Caco-2 (cell line): Measurements from ENCODE around the gene DPYSL5. TPM values are rescaled to one million over a fixed set of nuclear protein-coding genes. Genes with fewer than 3 reads are reported as not detected.
A peak's percentile ranks its signal among the peaks of the same experiment; 100 is the strongest.

Experiments
- BruUV-seq: library from RNA; stranded (reverse); fragments of 400-500 nt; replicated peaks from 2 replicates; lab custom pipeline; 2021; lab: Mats Ljungman, UMichigan
- CTCF ChIA-PET: fragments of 300-600 bp; sonication (Branson Sonifier 250); formaldehyde crosslinking; loops from one replicate; lab custom pipeline; 2022; ENCODE audit warnings: antibody characterized with exemption; lab: Charles Lee
- POLR2A ChIA-PET: fragments of 300-600 bp; sonication (Branson Sonifier 250); formaldehyde crosslinking; loops from one replicate; lab custom pipeline; 2022; ENCODE audit warnings: antibody characterized with exemption; lab: Charles Lee
- DNase-seq, 2 experiments: peaks; one replicate each; pipeline versions ENCODE4 v3.0.0 to v3.0.0-alpha.2; 2020 to 2022
- H3K27me3 ChIP-seq: replicated peaks from 2 replicates; pipeline ENCODE4 v1.6.0; 2011; ENCODE audit warnings: low read length; ENCODE audit not compliant: control insufficient read depth, insufficient read depth
- H3K36me3 ChIP-seq: 2 replicates; pipeline ENCODE4 v1.5.1; 2011; ENCODE audit warnings: low read length; ENCODE audit not compliant: control insufficient read depth, insufficient read depth
- H3K4me1 ChIP-seq: fragments of 250-450 bp; sonication (Bioruptor Pico); 2 replicates; pipeline ENCODE4 v1.5.1; 2020; ENCODE audit warnings: mild to moderate bottlenecking
- H3K4me3 ChIP-seq: 2 replicates; pipeline ENCODE4 v1.5.1; 2011; ENCODE audit warnings: low read depth, mild to moderate bottlenecking, control low read depth, low read length
- H3K9me3 ChIP-seq: fragments of 250-450 bp; sonication (Bioruptor Pico); 2 replicates; pipeline ENCODE4 v1.5.1; 2020; ENCODE audit warnings: mild to moderate bottlenecking, moderate library complexity
- H3K27ac Mint-ChIP-seq: one replicate; pipeline ENCODE4 v1.8.0; 2022; ENCODE audit warnings: mixed read lengths; ENCODE audit not compliant: unreplicated experiment
- H3K27me3 Mint-ChIP-seq: one replicate; pipeline ENCODE4 v1.8.0; 2022; ENCODE audit warnings: mixed read lengths; ENCODE audit not compliant: insufficient read depth, unreplicated experiment
- H3K36me3 Mint-ChIP-seq: one replicate; pipeline ENCODE4 v1.8.0; 2022; ENCODE audit warnings: mild to moderate bottlenecking, mixed read lengths; ENCODE audit not compliant: insufficient read depth, unreplicated experiment
- H3K4me1 Mint-ChIP-seq: one replicate; pipeline ENCODE4 v1.8.0; 2022; ENCODE audit warnings: low read depth, mixed read lengths; ENCODE audit not compliant: unreplicated experiment
- H3K4me3 Mint-ChIP-seq: one replicate; pipeline ENCODE4 v1.8.0; 2022; ENCODE audit warnings: mild to moderate bottlenecking, moderate library complexity, mixed read lengths; ENCODE audit not compliant: unreplicated experiment
- H3K9me3 Mint-ChIP-seq: one replicate; pipeline ENCODE4 v1.8.0; 2022; ENCODE audit warnings: mixed read lengths; ENCODE audit not compliant: unreplicated experiment
- CTCF ChIP-seq, 2 experiments: fragments of 200-600 bp in 1 of 2; IDR thresholded peaks; 1 replicate in 1 of 2; 2 replicates in 1 of 2; pipeline versions ENCODE4 v1.5.1 to v1.8.0; 2011 to 2022; ENCODE audit warnings: antibody characterized with exemption in 1 of 2, control low read depth in 1 of 2, inconsistent platforms in 1 of 2, low read depth in 1 of 2, low read length in 1 of 2, mild to moderate bottlenecking in 1 of 2, moderate library complexity in 1 of 2; ENCODE audit not compliant: insufficient read depth in 1 of 2, severe bottlenecking in 1 of 2, unreplicated experiment in 1 of 2
- intact Hi-C: fragments of 100-400 bp; cut with micrococcal nuclease; formaldehyde crosslinking; loops from one replicate; pipeline ENCODE4 v1.10.0; 2022; ENCODE audit not compliant: unreplicated experiment
- total RNA-seq: library from RNA; stranded (reverse); gene quantifications from 2 replicates; pipeline ENCODE4 v1.2.3, GENCODE V29; 2022

DPYSL5 gene
- total RNA-seq, 1 experiment from 2014 or later = 2.4 TPM

GRCh38 chr2:26991717-26992116, 143.8 kb downstream of the DPYSL5 start:
- Histone ChIP-seq H3K36me3 (no peaks in the 10 kb centered on the region), H3K4me1 (0 out of 2 replicates have a peak, but pooled peaks cover 6% of the 10 kb centered on the region), H3K4me3 (no peak overlapping the region), H3K9me3 (no peaks in the 10 kb centered on the region), H3K27me3 (no peaks in the 10 kb centered on the region)
- H3K4me1 Mint-ChIP-seq = peaks cover 8% of the 10 kb centered on the region
- no peak for TF ChIP-seq CTCF (IDR thresholded peaks at IDR 0.05; ENCODE audit: insufficient read depth in 1 of 2, low read depth in 1 of 2, low read length in 1 of 2, severe bottlenecking in 1 of 2, unreplicated experiment in 1 of 2)
- H3K4me3 Mint-ChIP-seq = no peak overlapping the region
- H3K36me3 Mint-ChIP-seq = no peaks in the 10 kb centered on the region
- peak in 1 of 2 experiments; percentile 14 for DNase-seq
- ChIA-PET POLR2A (no interaction called here), CTCF (no interaction called here)
- intact Hi-C loops = no loop called here
- no peak overlapping the region for H3K27ac Mint-ChIP-seq
- no peaks in the 10 kb centered on the region for H3K9me3 Mint-ChIP-seq
- H3K27me3 Mint-ChIP-seq = no peaks in the 10 kb centered on the region
- BruUV-seq = no TSS peak

- Histone ChIP-seq H3K9me3 (no peaks in the 10 kb centered on the region), H3K36me3 (no peaks in the 10 kb centered on the region), H3K27me3 (no peaks in the 10 kb centered on the region), H3K4me1 (0 out of 2 replicates have a peak, but pooled peaks cover 6% of the 10 kb centered on the region), H3K4me3 (no peak overlapping the region)
- Mint-ChIP-seq H3K36me3 (no peaks in the 10 kb centered on the region), H3K4me3 (no peak overlapping the region), H3K9me3 (no peaks in the 10 kb centered on the region), H3K4me1 (peaks cover 8% of the 10 kb centered on the region), H3K27ac (no peak overlapping the region), H3K27me3 (no peaks in the 10 kb centered on the region)
- TF ChIP-seq CTCF (IDR thresholded peaks at IDR 0.05; ENCODE audit: insufficient read depth in 1 of 2, low read depth in 1 of 2, low read length in 1 of 2, severe bottlenecking in 1 of 2, unreplicated experiment in 1 of 2) = no peak
- ChIA-PET CTCF (no interaction called here), POLR2A (interaction anchor here (0.7 kb wide), 1 partner anchor 218 kb away, joined by 11 read pairs; the partner anchor contains the start of gene SLC5A6)
- BruUV-seq = no TSS peak
- peak in 1 of 2 experiments; percentile 24 for DNase-seq
- intact Hi-C loops = no loop called here
These were observed 145.8 kb downstream of the DPYSL5 start for GRCh38 chr2:26993768-26994167.

GRCh38 chr2:26994983-26995382, 147.1 kb downstream of the DPYSL5 start:
- no peak overlapping the region for H3K4me3 ChIP-seq
- POLR2A ChIA-PET = no interaction called here
- DNase-seq = no peak
- no TSS peak for BruUV-seq
- no peaks in the 10 kb centered on the region for H3K9me3 ChIP-seq
- H3K27me3 Mint-ChIP-seq = no peaks in the 10 kb centered on the region
- H3K4me1 Mint-ChIP-seq = peaks cover 8% of the 10 kb centered on the region
- TF ChIP-seq CTCF (IDR thresholded peaks at IDR 0.05; ENCODE audit: insufficient read depth in 1 of 2, low read depth in 1 of 2, low read length in 1 of 2, severe bottlenecking in 1 of 2, unreplicated experiment in 1 of 2) = no peak
- no peak overlapping the region for H3K4me3 Mint-ChIP-seq
- 0 out of 2 replicates have a peak, but pooled peaks cover 6% of the 10 kb centered on the region for H3K4me1 ChIP-seq
- no peaks in the 10 kb centered on the region for H3K9me3 Mint-ChIP-seq
- intact Hi-C loops = no loop called here
- H3K27ac Mint-ChIP-seq = no peak overlapping the region
- no peaks in the 10 kb centered on the region for H3K36me3 Mint-ChIP-seq
- H3K27me3 ChIP-seq = no peaks in the 10 kb centered on the region
- H3K36me3 ChIP-seq = no peaks in the 10 kb centered on the region
- CTCF ChIA-PET = no interaction called here
